ENCODE results near the gene DYSF.

Gene DYSF

GRCh38 chr2:71609029-71609428 is 155.7 kb downstream of the DYSF start:
- DNase-seq (ENCODE audit: low spot score), result no peak
- in situ Hi-C loops (cut with MboI; ENCODE audit: low sequenced_read_pairs, unreplicated experiment), result no loop called here
- no peak for TF ChIP-seq CTCF (IDR thresholded peaks at IDR 0.05; ENCODE audit: borderline replicate concordance, control extremely low read depth, extremely low read depth, insufficient read depth, missing control alignments)

GRCh38 chr2:71609441-71609840 is 156.1 kb downstream of the DYSF start:
- in situ Hi-C loops (cut with MboI; ENCODE audit: low sequenced_read_pairs, unreplicated experiment), result no loop called here
- DNase-seq (ENCODE audit: low spot score), result no peak
- no peak for TF ChIP-seq CTCF (IDR thresholded peaks at IDR 0.05; ENCODE audit: borderline replicate concordance, control extremely low read depth, extremely low read depth, insufficient read depth, missing control alignments)

- in situ Hi-C loops (cut with MboI; ENCODE audit: low sequenced_read_pairs, unreplicated experiment), result no loop called here
- no peak for TF ChIP-seq CTCF (IDR thresholded peaks at IDR 0.05; ENCODE audit: borderline replicate concordance, control extremely low read depth, extremely low read depth, insufficient read depth, missing control alignments)
- DNase-seq (ENCODE audit: low spot score), result no peak
Observed at GRCh38 chr2:71609958-71610357, 156.6 kb downstream of the DYSF start.

- no peak for TF ChIP-seq CTCF (IDR thresholded peaks at IDR 0.05; ENCODE audit: borderline replicate concordance, control extremely low read depth, extremely low read depth, insufficient read depth, missing control alignments)
- in situ Hi-C loops (cut with MboI; ENCODE audit: low sequenced_read_pairs, unreplicated experiment), result no loop called here
- no peak for DNase-seq (ENCODE audit: low spot score)
Observed at GRCh38 chr2:71610671-71611070, 157.3 kb downstream of the DYSF start.

- DNase-seq (ENCODE audit: low spot score), result no peak
- in situ Hi-C loops (cut with MboI; ENCODE audit: low sequenced_read_pairs, unreplicated experiment), result no loop called here
- no peak for TF ChIP-seq CTCF (IDR thresholded peaks at IDR 0.05; ENCODE audit: borderline replicate concordance, control extremely low read depth, extremely low read depth, insufficient read depth, missing control alignments)
Observed at GRCh38 chr2:71611247-71611646, 157.9 kb downstream of the DYSF start.

GRCh38 chr2:71611781-71612527 is 158.6 kb downstream of the DYSF start:
- no peak for DNase-seq (ENCODE audit: low spot score)
- in situ Hi-C loops (cut with MboI; ENCODE audit: low sequenced_read_pairs, unreplicated experiment), result no loop called here
- TF ChIP-seq CTCF (IDR thresholded peaks at IDR 0.05; ENCODE audit: borderline replicate concordance, control extremely low read depth, extremely low read depth, insufficient read depth, missing control alignments), result no peak

Data from GM13976 (cell line).